ENCODE data around the gene ACTR10. TPM values are rescaled to one million over a fixed set of nuclear protein-coding genes. Genes with fewer than 3 reads are reported as not detected.
"Not testable (repeated sequence)": the region's sequence is repeated elsewhere in the genome, so short reads cannot be mapped to it uniquely, and the experiment has no call there.

ACTR10 gene
- total RNA-seq, 1 donor from 2014 or later = 42.2 TPM

- no peak for TF ChIP-seq POLR2AphosphoS5 (IDR thresholded peaks at IDR 0.05; ENCODE audit: insufficient read depth in 1 of 2, low read depth in 1 of 2)
- Histone ChIP-seq H3K4me3 (peak overlapping the region; percentile 71 to 87), H3K27me3 (no peaks in the 10 kb centered on the region), H3K9me3 (no peaks in the 10 kb centered on the region), H3K27ac (peak overlapping the region; percentile 91), H3K4me1 (peaks cover 31% of the 10 kb centered on the region), H3K36me3 (no peaks in the 10 kb centered on the region)
- DNase-seq (ENCODE audit: extremely low spot score in 2 of 2) = no peak
- intact Hi-C loops (cut with DNase I) = no loop called here
These were observed 44.0 kb downstream of the ACTR10 start for GRCh38 chr14:58243790-58244555.

GRCh38 chr14:58244556-58245387, 44.8 kb downstream of the ACTR10 start, which contains the start of gene PSMA3:
Gene PSMA3, plus strand, starts transcription at chr14:58244843. Its CDS starts 78 bp downstream, at chr14:58244921.
- TF ChIP-seq CTCF (IDR thresholded peaks at IDR 0.05) (no peak), POLR2AphosphoS5 (IDR thresholded peaks at IDR 0.05; ENCODE audit: insufficient read depth in 1 of 2, low read depth in 1 of 2) (peak; percentile 98 to 99), POLR2A (IDR thresholded peaks at IDR 0.05) (peak in 1 of 2 donors; percentile 83)

GRCh38 chr14:58245562-58245961, 45.6 kb downstream of the ACTR10 start:
- Histone ChIP-seq H3K4me3 (peak overlapping the region; percentile 71 to 87), H3K36me3 (no peaks in the 10 kb centered on the region), H3K27me3 (no peaks in the 10 kb centered on the region), H3K9me3 (no peaks in the 10 kb centered on the region), H3K27ac (peak overlapping the region; percentile 91), H3K4me1 (peaks cover 31% of the 10 kb centered on the region)
- no peak for DNase-seq (ENCODE audit: extremely low spot score in 2 of 2)
- intact Hi-C loops (cut with DNase I) = no loop called here
- TF ChIP-seq POLR2A (IDR thresholded peaks at IDR 0.05) (no peak), CTCF (IDR thresholded peaks at IDR 0.05) (no peak), POLR2AphosphoS5 (IDR thresholded peaks at IDR 0.05; ENCODE audit: insufficient read depth in 1 of 2, low read depth in 1 of 2) (no peak)

More at GRCh38 chr14:58244556-58245387, 44.8 kb downstream of the ACTR10 start, which contains the start of gene PSMA3:
- peak; percentile 98 for DNase-seq (ENCODE audit: extremely low spot score in 2 of 2)
- Histone ChIP-seq H3K27ac (peak within 1 kb of the TSS; percentile 91), H3K4me3 (peak within 1 kb of the TSS; percentile 71 to 87), H3K27me3 (no peaks in the 10 kb centered on the region), H3K9me3 (no peaks in the 10 kb centered on the region), H3K4me1 (peaks cover 31% of the 10 kb centered on the region), H3K36me3 (no peaks in the 10 kb centered on the region)
- intact Hi-C loops (cut with DNase I) = no loop called here

GRCh38 chr14:58249611-58250010, 49.7 kb downstream of the ACTR10 start:
- H3K36me3 ChIP-seq = peaks cover 0 to 15% of the 10 kb centered on the region in 2 donors
- no peak for TF ChIP-seq CTCF (IDR thresholded peaks at IDR 0.05)
- no peak for TF ChIP-seq POLR2AphosphoS5 (IDR thresholded peaks at IDR 0.05; ENCODE audit: insufficient read depth in 1 of 2, low read depth in 1 of 2)
- no peak for TF ChIP-seq POLR2A (IDR thresholded peaks at IDR 0.05)
- no peaks in the 10 kb centered on the region for H3K9me3 ChIP-seq
- intact Hi-C loops (cut with DNase I) = no loop called here
- H3K4me1 ChIP-seq = peaks cover 24% of the 10 kb centered on the region
- no peak overlapping the region for H3K4me3 ChIP-seq
- no peak for DNase-seq (ENCODE audit: extremely low spot score in 2 of 2)
- H3K27me3 ChIP-seq = no peaks in the 10 kb centered on the region
- no peak overlapping the region for H3K27ac ChIP-seq

GRCh38 chr14:58258156-58258555, 58.2 kb downstream of the ACTR10 start:
- TF ChIP-seq CTCF (IDR thresholded peaks at IDR 0.05) (no peak), POLR2A (IDR thresholded peaks at IDR 0.05) (no peak), POLR2AphosphoS5 (IDR thresholded peaks at IDR 0.05; ENCODE audit: insufficient read depth in 1 of 2, low read depth in 1 of 2) (no peak)
- DNase-seq (ENCODE audit: extremely low spot score in 2 of 2) = no peak
- Histone ChIP-seq H3K27ac (no peak overlapping the region), H3K4me3 (no peak overlapping the region), H3K36me3 (peaks cover 0 to 78% of the 10 kb centered on the region in 2 donors), H3K4me1 (no peaks in the 10 kb centered on the region), H3K9me3 (no peaks in the 10 kb centered on the region), H3K27me3 (no peaks in the 10 kb centered on the region)
- intact Hi-C loops (cut with DNase I) = no loop called here

GRCh38 chr14:58262005-58262404, 62.1 kb downstream of the ACTR10 start:
- H3K27me3 ChIP-seq; H3K4me3 ChIP-seq; DNase-seq (ENCODE audit: extremely low spot score in 2 of 2); H3K9me3 ChIP-seq; intact Hi-C loops (cut with DNase I); H3K27ac ChIP-seq; H3K4me1 ChIP-seq: not testable (repeated sequence)
- peaks cover 0 to 77% of the 10 kb centered on the region in 2 donors for H3K36me3 ChIP-seq

All from vagina (tissue), 2 donors.